Fibroblast of lung (primary cell): ENCODE data around the gene OR5AC2. TPM values are rescaled to one million over a fixed set of nuclear protein-coding genes. Genes with fewer than 3 reads are reported as not detected.

ENCODE experiments used
- DNase-seq, 2 donors: peaks; one replicate each; pipeline versions ENCODE4 v3.0.0 to v3.0.0-alpha.2; 2010; ENCODE audit warnings: low read depth in 2 of 2
- H2AFZ ChIP-seq: 2 replicates; pipeline ENCODE4 v1.5.1; 2012; ENCODE audit warnings: low read length, control low read depth, inconsistent platforms
- H3K27ac ChIP-seq: 2 replicates; pipeline ENCODE4 v1.5.1; 2011; ENCODE audit warnings: low read length, control low read depth; ENCODE audit not compliant: insufficient read depth
- H3K27me3 ChIP-seq: 2 replicates; pipeline ENCODE4 v1.5.1; 2011; ENCODE audit warnings: mild to moderate bottlenecking, low read length; ENCODE audit not compliant: control insufficient read depth, insufficient read depth
- H3K36me3 ChIP-seq: 2 replicates; pipeline ENCODE4 v1.5.1; 2011; ENCODE audit warnings: low read length; ENCODE audit not compliant: control insufficient read depth, insufficient read depth
- H3K4me1 ChIP-seq: 2 replicates; pipeline ENCODE4 v1.5.1; 2011; ENCODE audit warnings: low read length; ENCODE audit not compliant: control insufficient read depth, insufficient read depth; ENCODE audit errors: extremely low read depth
- H3K4me2 ChIP-seq: 2 replicates; pipeline ENCODE4 v1.5.1; 2011; ENCODE audit warnings: low read length, control low read depth; ENCODE audit not compliant: insufficient read depth; ENCODE audit errors: extremely low read depth
- H3K4me3 ChIP-seq, 4 experiments: fragments of 200-600 bp in 1 of 4; sonication (generic) in 1 of 4; replicated peaks in 1 of 4; 2 replicates each; pipeline ENCODE4 v1.5.1; 2011 to 2016; ENCODE audit warnings: low read length in 4 of 4, low read depth in 3 of 4, mild to moderate bottlenecking in 3 of 4, control low read depth in 2 of 4, inconsistent platforms in 1 of 4, mixed read lengths in 1 of 4; ENCODE audit not compliant: insufficient read depth in 1 of 4; ENCODE audit errors: control extremely low read depth in 1 of 4
- H3K79me2 ChIP-seq: 2 replicates; pipeline ENCODE4 v1.5.1; 2012; ENCODE audit warnings: mild to moderate bottlenecking, low read length, inconsistent platforms; ENCODE audit not compliant: control insufficient read depth, insufficient read depth
- H3K9ac ChIP-seq: 2 replicates; pipeline ENCODE4 v1.5.1; 2011; ENCODE audit warnings: mild to moderate bottlenecking, low read length, control low read depth; ENCODE audit not compliant: insufficient read depth
- H3K9me3 ChIP-seq: 2 replicates; pipeline ENCODE4 v1.5.1; 2012; ENCODE audit warnings: low read depth, low read length; ENCODE audit not compliant: control insufficient read depth, insufficient read depth
- H4K20me1 ChIP-seq: 2 replicates; pipeline ENCODE4 v1.5.1; 2011; ENCODE audit warnings: low read length; ENCODE audit not compliant: control insufficient read depth, insufficient read depth; ENCODE audit errors: extremely low read depth
- CTCF ChIP-seq, 2 donors: IDR thresholded peaks in 1 of 2; conservative IDR thresholded peaks in 1 of 2; 1 replicate in 1 of 2; 2 replicates in 1 of 2; pipeline ENCODE4 v1.5.1; 2011 to 2012; ENCODE audit warnings: low read length in 2 of 2, control low read depth in 1 of 2, inconsistent platforms in 1 of 2, low read depth in 1 of 2, mild to moderate bottlenecking in 1 of 2
- EZH2 ChIP-seq: IDR thresholded peaks from 2 replicates; pipeline ENCODE4 v1.5.1; 2012; ENCODE audit warnings: low read length, control low read depth, mild to moderate bottlenecking; ENCODE audit errors: missing control alignments
- polyA plus RNA-seq, 2 donors: library from polyadenylated mRNA; depleted of rRNA in 1 of 2; stranded (reverse) in 1 of 2; unstranded in 1 of 2; fragments of >200 nt; gene quantifications; 2 replicates each; pipeline ENCODE4 v1.2.1, GENCODE V29; 2011 to 2012; ENCODE audit warnings: missing spikeins in 1 of 2
- total RNA-seq: library from RNA; depleted of rRNA; stranded (reverse); fragments of >200 nt; gene quantifications from 2 replicates; pipeline ENCODE4 v1.2.1, GENCODE V29; 2014

The OR5AC2 gene
- total and polyA plus RNA-seq, 2 donors (not counting 1 experiment from before 2014, with no cell fraction given), result not detected

- H3K9me3 ChIP-seq, result no peaks in the 10 kb centered on the region
- no peak overlapping the region for H3K4me2 ChIP-seq
- no peak for DNase-seq
- no peaks in the 10 kb centered on the region for H4K20me1 ChIP-seq
- H3K79me2 ChIP-seq, result no peaks in the 10 kb centered on the region
- H2AFZ ChIP-seq, result no peak overlapping the region
- no peaks in the 10 kb centered on the region for H3K27me3 ChIP-seq
- H3K4me3 ChIP-seq, result no peak overlapping the region
- H3K27ac ChIP-seq, result no peak overlapping the region
- H3K4me1 ChIP-seq, result no peaks in the 10 kb centered on the region
- H3K36me3 ChIP-seq, result no peaks in the 10 kb centered on the region
- TF ChIP-seq CTCF (conservative IDR thresholded peaks at IDR 0.05 in 1 of 2, IDR thresholded peaks at IDR 0.05 in 1 of 2; ENCODE audit: low read depth in 1 of 2, low read length in 2 of 2) (no peak), EZH2 (no peak)
- H3K9ac ChIP-seq, result no peak overlapping the region
Measured at GRCh38 chr3:98049271-98049670, 37.7 kb upstream of the OR5AC2 start.

GRCh38 chr3:98056035-98056434, 30.9 kb upstream of the OR5AC2 start:
- H2AFZ ChIP-seq, result no peak overlapping the region

GRCh38 chr3:98057631-98058030, 29.3 kb upstream of the OR5AC2 start:
- TF ChIP-seq CTCF (conservative IDR thresholded peaks at IDR 0.05 in 1 of 2, IDR thresholded peaks at IDR 0.05 in 1 of 2; ENCODE audit: low read depth in 1 of 2, low read length in 2 of 2) (no peak), EZH2 (no peak)
- no peak for DNase-seq
- H3K79me2 ChIP-seq, result no peaks in the 10 kb centered on the region
- no peaks in the 10 kb centered on the region for H3K36me3 ChIP-seq
- H2AFZ ChIP-seq, result no peak overlapping the region
- H3K27ac ChIP-seq, result no peak overlapping the region
- H3K27me3 ChIP-seq, result no peaks in the 10 kb centered on the region
- H4K20me1 ChIP-seq, result no peaks in the 10 kb centered on the region
- H3K4me1 ChIP-seq, result no peaks in the 10 kb centered on the region
- H3K4me2 ChIP-seq, result no peak overlapping the region
- no peaks in the 10 kb centered on the region for H3K9me3 ChIP-seq
- no peak overlapping the region for H3K4me3 ChIP-seq
- no peak overlapping the region for H3K9ac ChIP-seq

More at GRCh38 chr3:98056035-98056434, 30.9 kb upstream of the OR5AC2 start:
- no peaks in the 10 kb centered on the region for H3K79me2 ChIP-seq
- no peaks in the 10 kb centered on the region for H3K27me3 ChIP-seq
- H3K4me1 ChIP-seq, result no peaks in the 10 kb centered on the region
- no peak overlapping the region for H3K4me3 ChIP-seq
- no peaks in the 10 kb centered on the region for H3K36me3 ChIP-seq
- no peak for TF ChIP-seq CTCF (conservative IDR thresholded peaks at IDR 0.05 in 1 of 2, IDR thresholded peaks at IDR 0.05 in 1 of 2; ENCODE audit: low read depth in 1 of 2, low read length in 2 of 2)
- TF ChIP-seq EZH2, result no peak
- no peaks in the 10 kb centered on the region for H3K9me3 ChIP-seq
- DNase-seq, result no peak
- H3K4me2 ChIP-seq, result no peak overlapping the region
- H4K20me1 ChIP-seq, result no peaks in the 10 kb centered on the region
- no peak overlapping the region for H3K9ac ChIP-seq
- H3K27ac ChIP-seq, result no peak overlapping the region
